Pancreas (tissue), 10 donors: ENCODE data around the gene RASSF8. TPM values are rescaled to one million over a fixed set of nuclear protein-coding genes. Genes with fewer than 3 reads are reported as not detected.

Source experiments
- ATAC-seq, 4 donors: fragments of 200-7000 bp; cut with Tn5 transposase; one replicate each; pipeline versions ENCODE4 v1.8.0 to v1.9.1; 2020; ENCODE audit warnings: mild to moderate bottlenecking in 4 of 4, moderate library complexity in 4 of 4
- DNase-seq, 6 donors: peaks; one replicate each; pipeline ENCODE4 v3.0.0-alpha.2; 2020
- FAIRE-seq: peaks from 2 replicates; lab custom pipeline; 2012; peaks lifted over from hg19 to GRCh38; lab: Jason Lieb, UNC
- H3K27ac ChIP-seq, 4 donors: fragments of 200-600 bp; sonication (generic); 1 replicate in 3 of 4; 2 replicates in 1 of 4; pipeline versions ENCODE4 v1.5.0 to v1.8.0; 2020
- H3K27me3 ChIP-seq, 4 donors: fragments of 200-600 bp; one replicate each; pipeline ENCODE4 v1.8.0; 2021
- H3K36me3 ChIP-seq, 3 donors: fragments of 200-600 bp; sonication (generic) in 1 of 3; one replicate each; pipeline versions ENCODE4 v1.5.0 to v1.8.0; 2020 to 2021
- H3K4me1 ChIP-seq, 3 donors: fragments of 200-600 bp; one replicate each; pipeline ENCODE4 v1.8.0; 2021
- H3K4me3 ChIP-seq, 4 donors: fragments of 200-600 bp; sonication (generic) in 2 of 4; one replicate each; pipeline versions ENCODE4 v1.5.0 to v1.8.0; 2020 to 2021
- H3K9me3 ChIP-seq, 4 donors: fragments of 200-600 bp; one replicate each; pipeline ENCODE4 v1.8.0; 2021
- CTCF ChIP-seq, 4 donors: fragments of 200-600 bp; sonication (generic) in 3 of 4; IDR thresholded peaks; one replicate each; pipeline versions ENCODE4 v1.5.0 to v1.8.0; 2021; ENCODE audit warnings: antibody characterized with exemption in 4 of 4
- WGBS, 2 donors: extraction: QIAGEN DNeasy Blood & Tissue Kit; methylation state at CpG; one replicate each; pipeline ENCODE4 v1.1.7; 2013; 5-methylcytosine and 5-hydroxymethylcytosine counted together
- intact Hi-C, 3 donors: fragments of 100-400 bp; cut with DNase I; formaldehyde crosslinking; loops; one replicate each; pipeline versions ENCODE4 v1.11.1 to v1.14.2; 2022
- polyA plus RNA-seq, 2 donors: library from polyadenylated mRNA; stranded (reverse); fragments of 200-250 nt; gene quantifications; one replicate each; pipeline ENCODE4 v1.2.3, GENCODE V29; 2013
- total RNA-seq, 6 donors: library from RNA; stranded (reverse); fragmentation: NEBNext Ultra II Directional in 4 of 6; extraction: Animal tissue kit (Norgen Biotek cat#: 25700) in 4 of 6; gene quantifications; one replicate each; pipeline versions ENCODE4 v1.2.1 to v1.2.4, GENCODE V29; 2021 to 2023
- donor health status: healthy with polysubstance abuse.
- donor health status: DM: no; HTN: no; CAD: no; lungs with moderate emphysema.
- donor health status: DM: no; HTN: no; CAD: no.
- donor health status: control.
- donor health status: control.
- donor health status: Bipolar disorder and iron deficiency.
- donor health status: DM: yes; HTN: yes; CAD: no.
- donor health status: DM: no; HTN: no; CAD: no.
- donor health status: DM: no; HTN: no; CAD: no.
- donor health status: DM: yes; HTN: yes; CAD: no.

The RASSF8 gene
- total and polyA plus RNA-seq, 8 donors = 4.3 to 25.0 (median 7.4) TPM

- DNase-seq (no peak), FAIRE-seq (no peak), ATAC-seq (no peak)
- peaks cover 0 to 3% (median 0%) of the 10 kb centered on the region in 3 donors for H3K4me1 ChIP-seq
- H3K4me3 ChIP-seq = no peak overlapping the region
- intact Hi-C loops = loop anchor here in 2 of 3 donors (10.0 kb wide), 2 partner anchors 577 to 587 kb away; no protein-coding TSS in a partner anchor
- no peaks in the 10 kb centered on the region for H3K36me3 ChIP-seq
- no peak overlapping the region for H3K27ac ChIP-seq
- 96 to 98% methylated on average over 3 of the region's 3 CpGs for WGBS, 2 donors
- no peaks in the 10 kb centered on the region for H3K9me3 ChIP-seq
- H3K27me3 ChIP-seq = no peaks in the 10 kb centered on the region
- no peak for TF ChIP-seq CTCF (IDR thresholded peaks at IDR 0.05)
Measured at GRCh38 chr12:26022043-26022442, 63.6 kb downstream of the RASSF8 start.

GRCh38 chr12:26026713-26027112, 68.2 kb downstream of the RASSF8 start:
- H3K36me3 ChIP-seq = no peaks in the 10 kb centered on the region
- DNase-seq (no peak), ATAC-seq (no peak), FAIRE-seq (no peak)
- intact Hi-C loops = loop anchor here in 2 of 3 donors (10.0 kb wide), 2 partner anchors 582 to 592 kb away; no protein-coding TSS in a partner anchor
- no peak overlapping the region for H3K4me3 ChIP-seq
- H3K27me3 ChIP-seq = no peaks in the 10 kb centered on the region
- 96 to 100% methylated on average over 1 of the region's 1 CpG for WGBS, 2 donors
- TF ChIP-seq CTCF (IDR thresholded peaks at IDR 0.05) = no peak
- peak overlapping the region in 2 of 4 donors; percentile 1 to 24 for H3K27ac ChIP-seq
- H3K9me3 ChIP-seq = no peaks in the 10 kb centered on the region
- H3K4me1 ChIP-seq = peaks cover 0 to 20% (median 19%) of the 10 kb centered on the region in 3 donors

GRCh38 chr12:26027401-26027800, 68.9 kb downstream of the RASSF8 start:
- Histone ChIP-seq H3K4me1 (peaks cover 0 to 20% (median 19%) of the 10 kb centered on the region in 3 donors), H3K4me3 (no peak overlapping the region), H3K27ac (peak overlapping the region in 2 of 4 donors; percentile 24 to 26), H3K36me3 (no peaks in the 10 kb centered on the region), H3K9me3 (no peaks in the 10 kb centered on the region), H3K27me3 (no peaks in the 10 kb centered on the region)
- DNase-seq (no peak), FAIRE-seq (no peak), ATAC-seq (peak; percentile 72 to 86 (median 76))
- intact Hi-C loops = loop anchor here in 2 of 3 donors (10.0 kb wide), 2 partner anchors 583 to 593 kb away; no protein-coding TSS in a partner anchor
- no peak for TF ChIP-seq CTCF (IDR thresholded peaks at IDR 0.05)

GRCh38 chr12:26028953-26029735, 70.7 kb downstream of the RASSF8 start:
- peaks cover 0 to 25% (median 19%) of the 10 kb centered on the region in 3 donors for H3K4me1 ChIP-seq
- WGBS, 2 donors = 35 to 37% methylated on average over 4 of the region's 4 CpGs
- FAIRE-seq = peak; percentile 84
- no peaks in the 10 kb centered on the region for H3K36me3 ChIP-seq
- peak in 1 of 6 donors; percentile 22 for DNase-seq
- no peak overlapping the region for H3K4me3 ChIP-seq
- H3K27ac ChIP-seq = peak overlapping the region in 1 of 4 donors; percentile 40
- no peaks in the 10 kb centered on the region for H3K27me3 ChIP-seq
- TF ChIP-seq CTCF (IDR thresholded peaks at IDR 0.05) = peak in 3 of 4 donors; percentile 54 to 73 (median 66)
- intact Hi-C loops = loop anchor here in 2 of 3 donors (10.0 kb wide), 2 partner anchors 584 to 594 kb away; no protein-coding TSS in a partner anchor
- no peaks in the 10 kb centered on the region for H3K9me3 ChIP-seq
- peak; percentile 58 to 84 (median 78) for ATAC-seq
